Keratinocyte (primary cell): Measurements from ENCODE around the gene PLPPR1.

Experiments used
- CTCF ChIP-seq, 3 experiments: IDR thresholded peaks in 1 of 3; conservative IDR thresholded peaks in 1 of 3; optimal IDR thresholded peaks in 1 of 3; 2 replicates in 2 of 3; 3 replicates in 1 of 3; pipeline versions ENCODE3 to v1.5.1; 2011; ENCODE audit warnings: low read length in 3 of 3, mild to moderate bottlenecking in 3 of 3, moderate library complexity in 2 of 3, control low read depth in 1 of 3, inconsistent platforms in 1 of 3; ENCODE audit not compliant: insufficient read depth in 2 of 3; ENCODE audit errors: extremely low read depth in 1 of 3
- EZH2 ChIP-seq: IDR thresholded peaks from one replicate; pipeline ENCODE4 v1.6.1; 2012; ENCODE audit warnings: inconsistent platforms, mild to moderate bottlenecking, low read length, moderate library complexity

GRCh38 chr9:101081641-101082040 is 53.1 kb downstream of the PLPPR1 start:
- no peak for TF ChIP-seq CTCF (optimal IDR thresholded peaks at IDR 0.05 in 1 of 3, IDR thresholded peaks at IDR 0.05 in 1 of 3, conservative IDR thresholded peaks at IDR 0.05 in 1 of 3; ENCODE audit: extremely low read depth in 1 of 3, insufficient read depth in 2 of 3, low read length in 3 of 3)
- no peak for TF ChIP-seq EZH2
